HEK293 (cell line): ENCODE data around the gene KCNE1.

Source experiments
- CTCF ChIA-PET: fragments of 350-600 bp; formaldehyde crosslinking; extraction: SDS; loops from one replicate; lab custom pipeline; 2021; ENCODE audit warnings: antibody characterized with exemption; lab: Yijun Ruan, JAX
- POLR2A ChIA-PET: fragments of 300-600 bp; formaldehyde crosslinking; extraction: SDS; loops from one replicate; lab custom pipeline; 2020; ENCODE audit warnings: antibody characterized with exemption, inconsistent platforms; lab: Yijun Ruan, JAX
- H3K27ac ChIP-seq: fragments of 200-500 bp; sonication (Bioruptor generic); 2 replicates; pipeline ENCODE4 v1.5.1; 2014; ENCODE audit warnings: low read depth, low read length, control low read depth, inconsistent platforms; ENCODE audit errors: extremely low read depth
- H3K36me3 ChIP-seq, 2 experiments: fragments of 200-500 bp in 1 of 2; sonication (Bioruptor generic) in 1 of 2; 1 replicate in 1 of 2; 2 replicates in 1 of 2; pipeline ENCODE4 v1.5.1; 2014 to 2017; ENCODE audit warnings: inconsistent platforms in 2 of 2, low read length in 2 of 2; ENCODE audit not compliant: control insufficient read depth in 2 of 2, insufficient read depth in 1 of 2
- H3K4me1 ChIP-seq: fragments of 200-500 bp; sonication (Bioruptor generic); 2 replicates; pipeline ENCODE4 v1.5.1; 2014; ENCODE audit warnings: mild to moderate bottlenecking, low read length, inconsistent platforms; ENCODE audit not compliant: control insufficient read depth, insufficient read depth
- H3K4me3 ChIP-seq: 2 replicates; pipeline ENCODE4 v1.5.1; 2011; ENCODE audit warnings: low read depth, mild to moderate bottlenecking, control low read depth, low read length, moderate library complexity
- H3K9me3 ChIP-seq: fragments of 200-500 bp; sonication (Bioruptor generic); 2 replicates; pipeline ENCODE4 v1.5.1; 2014; ENCODE audit warnings: low read depth, low read length, inconsistent platforms; ENCODE audit not compliant: control insufficient read depth, insufficient read depth
- BCL6B ChIP-seq: fragments of 450-650 bp; formaldehyde crosslinking; IDR thresholded peaks from 2 replicates; pipeline ENCODE4 v1.5.1; 2017; ENCODE audit warnings: missing biosample characterization, missing genetic modification characterization
- CTCF ChIP-seq: fragments of 450-650 bp; formaldehyde crosslinking; IDR thresholded peaks from 2 replicates; pipeline ENCODE4 v1.5.1; 2016; ENCODE audit warnings: missing biosample characterization, missing genetic modification characterization
- EGR2 ChIP-seq: fragments of 450-650 bp; formaldehyde crosslinking; IDR thresholded peaks from 2 replicates; pipeline ENCODE4 v1.5.1; 2016; ENCODE audit warnings: low read depth, missing biosample characterization, missing genetic modification characterization
- HIC1 ChIP-seq: fragments of 450-650 bp; formaldehyde crosslinking; IDR thresholded peaks from 2 replicates; pipeline ENCODE4 v1.5.1; 2016; ENCODE audit warnings: missing biosample characterization, missing genetic modification characterization
- IKZF3 ChIP-seq: fragments of 450-650 bp; IDR thresholded peaks from 2 replicates; pipeline ENCODE4 v1.5.0; 2018; ENCODE audit warnings: missing biosample characterization, mild to moderate bottlenecking, missing genetic modification characterization, moderate library complexity
- KLF16 ChIP-seq: fragments of 450-650 bp; formaldehyde crosslinking; IDR thresholded peaks from 2 replicates; pipeline ENCODE4 v1.5.1; 2017; ENCODE audit warnings: missing biosample characterization, missing genetic modification characterization
- MYNN ChIP-seq: fragments of 450-650 bp; formaldehyde crosslinking; IDR thresholded peaks from 2 replicates; pipeline ENCODE4 v1.5.1; 2016; ENCODE audit warnings: missing biosample characterization, missing genetic modification characterization, borderline replicate concordance
- TCF7L2 ChIP-seq: IDR thresholded peaks from 2 replicates; pipeline ENCODE4 v1.6.1; 2011; ENCODE audit warnings: low read depth, mild to moderate bottlenecking, inconsistent platforms, low read length, moderate library complexity, borderline replicate concordance
- ZNF146 ChIP-seq: fragments of 450-650 bp; formaldehyde crosslinking; IDR thresholded peaks from 2 replicates; pipeline ENCODE4 v1.5.1; 2016; ENCODE audit warnings: missing biosample characterization, missing genetic modification characterization
- ZNF184 ChIP-seq: fragments of 450-650 bp; IDR thresholded peaks from 2 replicates; pipeline ENCODE4 v1.5.1; 2018; ENCODE audit warnings: missing biosample characterization, mild to moderate bottlenecking, missing genetic modification characterization
- ZNF274 ChIP-seq, 2 experiments: fragments of 200-500 bp in 1 of 2; fragments of 450-650 bp in 1 of 2; sonication (Bioruptor generic) in 1 of 2; formaldehyde crosslinking in 1 of 2; IDR thresholded peaks; 2 replicates each; pipeline versions ENCODE4 v1.5.1 to v1.6.1; 2014 to 2016; ENCODE audit warnings: borderline replicate concordance in 1 of 2, inconsistent platforms in 1 of 2, low read length in 1 of 2, missing biosample characterization in 1 of 2, missing genetic modification characterization in 1 of 2
- ZNF311 ChIP-seq: fragments of 450-650 bp; formaldehyde crosslinking; IDR thresholded peaks from 2 replicates; pipeline ENCODE4 v1.5.1; 2017; ENCODE audit warnings: missing biosample characterization, missing genetic modification characterization, borderline replicate concordance
- ZNF324 ChIP-seq: fragments of 450-650 bp; formaldehyde crosslinking; IDR thresholded peaks from 2 replicates; pipeline ENCODE4 v1.5.1; 2016; ENCODE audit warnings: missing biosample characterization, missing genetic modification characterization
- ZNF366 ChIP-seq: fragments of 450-650 bp; formaldehyde crosslinking; conservative IDR thresholded peaks from 2 replicates; pipeline ENCODE4 v1.5.1; 2016; ENCODE audit warnings: missing biosample characterization, missing genetic modification characterization
- ZNF423 ChIP-seq: fragments of 450-650 bp; formaldehyde crosslinking; IDR thresholded peaks from 2 replicates; pipeline ENCODE4 v1.5.1; 2016; ENCODE audit warnings: missing biosample characterization, missing genetic modification characterization
- ZNF449 ChIP-seq: fragments of 450-650 bp; formaldehyde crosslinking; IDR thresholded peaks from 2 replicates; pipeline ENCODE4 v1.5.1; 2017; ENCODE audit warnings: missing biosample characterization, mild to moderate bottlenecking, missing genetic modification characterization, moderate library complexity
- ZNF510 ChIP-seq: fragments of 450-650 bp; formaldehyde crosslinking; IDR thresholded peaks from 2 replicates; pipeline ENCODE4 v1.5.1; 2018; ENCODE audit warnings: mild to moderate bottlenecking, missing genetic modification characterization, missing biosample characterization; ENCODE audit not compliant: insufficient replicate concordance
- ZNF514 ChIP-seq: fragments of 450-650 bp; formaldehyde crosslinking; IDR thresholded peaks from 2 replicates; pipeline ENCODE4 v1.5.1; 2016; ENCODE audit warnings: missing biosample characterization, missing genetic modification characterization
- ZNF529 ChIP-seq: fragments of 450-650 bp; formaldehyde crosslinking; IDR thresholded peaks from 2 replicates; pipeline ENCODE4 v1.5.1; 2017; ENCODE audit warnings: missing genetic modification characterization, missing biosample characterization; ENCODE audit not compliant: insufficient replicate concordance
- ZNF596 ChIP-seq: fragments of 450-650 bp; IDR thresholded peaks from 2 replicates; pipeline ENCODE4 v1.5.0; 2018; ENCODE audit warnings: missing biosample characterization, mild to moderate bottlenecking, missing genetic modification characterization, moderate library complexity
- ZNF692 ChIP-seq: fragments of 450-650 bp; formaldehyde crosslinking; IDR thresholded peaks from 2 replicates; pipeline ENCODE4 v1.5.1; 2016; ENCODE audit warnings: missing biosample characterization, missing genetic modification characterization
- ZNF707 ChIP-seq: fragments of 450-650 bp; formaldehyde crosslinking; IDR thresholded peaks from 2 replicates; pipeline ENCODE4 v1.5.1; 2016; ENCODE audit warnings: missing biosample characterization, missing genetic modification characterization
- ZNF76 ChIP-seq: fragments of 450-650 bp; formaldehyde crosslinking; IDR thresholded peaks from 2 replicates; pipeline ENCODE4; 2016; ENCODE audit warnings: low read depth, missing biosample characterization, missing genetic modification characterization, borderline replicate concordance
- ZNF791 ChIP-seq: fragments of 450-650 bp; formaldehyde crosslinking; IDR thresholded peaks from 2 replicates; pipeline ENCODE4 v1.5.1; 2016; ENCODE audit warnings: missing biosample characterization, missing genetic modification characterization
- ZNF830 ChIP-seq: fragments of 450-650 bp; IDR thresholded peaks from 2 replicates; pipeline ENCODE4 v1.5.0; 2018; ENCODE audit warnings: missing biosample characterization, missing genetic modification characterization, low read depth, mild to moderate bottlenecking, moderate library complexity
- ZSCAN23 ChIP-seq: fragments of 450-650 bp; formaldehyde crosslinking; IDR thresholded peaks from 2 replicates; pipeline ENCODE4 v1.5.1; 2016; ENCODE audit warnings: missing biosample characterization, missing genetic modification characterization

Gene KCNE1

GRCh38 chr21:34511787-34512455 is at the start of gene KCNE1:
Gene KCNE1 (minus strand): TSS chr21:34512210. CDS start chr21:34449634, 62,576 bp downstream.
- no peaks in the 10 kb centered on the region for H3K36me3 ChIP-seq
- no peak for TF ChIP-seq ZNF311 (tag by site-specific recombination)
- no peak for TF ChIP-seq ZNF692 (tag by site-specific recombination)
- TF ChIP-seq TCF7L2 = no peak
- no peak for TF ChIP-seq MYNN (tag by site-specific recombination)
- TF ChIP-seq ZNF830 (tag by site-specific recombination) = no peak
- no peak for TF ChIP-seq ZNF529 (tag by site-specific recombination)
- TF ChIP-seq HIC1 (tag by site-specific recombination) = no peak
- no peak for TF ChIP-seq ZNF184 (tag by site-specific recombination)
- no peak for TF ChIP-seq ZNF596 (tag by site-specific recombination)
- no peak for TF ChIP-seq BCL6B
- no peaks in the 10 kb centered on the region for H3K4me1 ChIP-seq
- no peaks in the 10 kb centered on the region for H3K9me3 ChIP-seq
- no peak within 1 kb of the TSS for H3K4me3 ChIP-seq
- no peak within 1 kb of the TSS for H3K27ac ChIP-seq
- ChIA-PET CTCF (interaction anchor here (0.6 to 11.4 kb wide), 10 partner anchors 13 to 275 kb away, joined by 3 to 159 read pairs (median 13); no protein-coding TSS in a partner anchor), POLR2A (interaction anchor here (2.5 kb wide), 1 partner anchor 15 kb away, joined by 6 read pairs; no protein-coding TSS in a partner anchor)

GRCh38 chr21:34561806-34562205 is 49.8 kb upstream of the KCNE1 start:
- H3K4me3 ChIP-seq = no peak overlapping the region
- H3K27ac ChIP-seq = no peak overlapping the region
- no peaks in the 10 kb centered on the region for H3K9me3 ChIP-seq
- ChIA-PET POLR2A (no interaction called here), CTCF (interaction anchor here (1.4 kb wide), 1 partner anchor 18 kb away, joined by 10 read pairs; no protein-coding TSS in a partner anchor)
- no peak for TF ChIP-seq ZNF510
- TF ChIP-seq ZNF324 (tag by site-specific recombination) = no peak
- TF ChIP-seq ZNF76 (tag by site-specific recombination) = no peak
- TF ChIP-seq IKZF3 = no peak
- TF ChIP-seq MYNN (tag by site-specific recombination) = no peak
- TF ChIP-seq ZSCAN23 (tag by site-specific recombination) = no peak
- TF ChIP-seq ZNF707 (tag by site-specific recombination) = no peak
- no peak for TF ChIP-seq ZNF146 (tag by site-specific recombination)
- TF ChIP-seq ZNF366 (tag by site-specific recombination) = no peak
- no peak for TF ChIP-seq ZNF791 (tag by site-specific recombination)
- TF ChIP-seq CTCF (tag by site-specific recombination) = no peak
- TF ChIP-seq ZNF274 (IDR thresholded peaks at IDR 0.05; ENCODE audit: low read length) = no peak
- no peak for TF ChIP-seq ZNF274 (tag by site-specific recombination; IDR thresholded peaks at IDR 0.05; ENCODE audit: borderline replicate concordance)
- no peak for TF ChIP-seq ZNF423 (tag by site-specific recombination)
- no peak for TF ChIP-seq ZNF514 (tag by site-specific recombination)
- no peak for TF ChIP-seq EGR2 (tag by site-specific recombination)
- no peak for TF ChIP-seq ZNF449
- no peak for TF ChIP-seq KLF16
- H3K4me1 ChIP-seq = no peaks in the 10 kb centered on the region
- no peaks in the 10 kb centered on the region for H3K36me3 ChIP-seq
